Neural cell (in vitro differentiated cells): Measurements from ENCODE around the gene GPX3.

Experiments used
- EP300 ChIP-seq: fragments of 450-650 bp; conservative IDR thresholded peaks from 2 replicates; pipeline ENCODE4 v1.6.1; 2014; ENCODE audit warnings: antibody characterized with exemption, mild to moderate bottlenecking, moderate library complexity; ENCODE audit not compliant: poor library complexity, severe bottlenecking
- EZH2 ChIP-seq: fragments of 200-600, 300-800 bp; shearing (Covaris generic), sonication (generic); IDR thresholded peaks from 2 replicates; pipeline ENCODE4 v1.6.1; 2014; ENCODE audit warnings: antibody characterized with exemption, low read length, borderline replicate concordance, mild to moderate bottlenecking; ENCODE audit not compliant: insufficient read depth, poor library complexity, severe bottlenecking
- MXI1 ChIP-seq: fragments of 450-650 bp; conservative IDR thresholded peaks from 2 replicates; pipeline ENCODE4 v1.6.1; 2014; ENCODE audit warnings: antibody characterized with exemption, mild to moderate bottlenecking; ENCODE audit not compliant: poor library complexity, severe bottlenecking
- POLR2AphosphoS5 ChIP-seq: IDR thresholded peaks from 2 replicates; pipeline ENCODE4 v1.6.1; 2012
- SMC3 ChIP-seq: fragments of 450-650 bp; conservative IDR thresholded peaks from 2 replicates; pipeline ENCODE4 v1.6.1; 2014; ENCODE audit warnings: antibody characterized with exemption, mild to moderate bottlenecking, moderate library complexity; ENCODE audit not compliant: poor library complexity
- TAF1 ChIP-seq: IDR thresholded peaks from 2 replicates; pipeline ENCODE4 v1.6.1; 2012; ENCODE audit warnings: low read depth
- TF ChIP-seq, protein P1 (sequence below): fragments of 450-650 bp; IDR thresholded peaks from 2 replicates; pipeline ENCODE4 v1.5.1; 2014; ENCODE audit warnings: antibody characterized with exemption, mild to moderate bottlenecking, moderate library complexity; ENCODE audit not compliant: poor library complexity, severe bottlenecking

DNA sequence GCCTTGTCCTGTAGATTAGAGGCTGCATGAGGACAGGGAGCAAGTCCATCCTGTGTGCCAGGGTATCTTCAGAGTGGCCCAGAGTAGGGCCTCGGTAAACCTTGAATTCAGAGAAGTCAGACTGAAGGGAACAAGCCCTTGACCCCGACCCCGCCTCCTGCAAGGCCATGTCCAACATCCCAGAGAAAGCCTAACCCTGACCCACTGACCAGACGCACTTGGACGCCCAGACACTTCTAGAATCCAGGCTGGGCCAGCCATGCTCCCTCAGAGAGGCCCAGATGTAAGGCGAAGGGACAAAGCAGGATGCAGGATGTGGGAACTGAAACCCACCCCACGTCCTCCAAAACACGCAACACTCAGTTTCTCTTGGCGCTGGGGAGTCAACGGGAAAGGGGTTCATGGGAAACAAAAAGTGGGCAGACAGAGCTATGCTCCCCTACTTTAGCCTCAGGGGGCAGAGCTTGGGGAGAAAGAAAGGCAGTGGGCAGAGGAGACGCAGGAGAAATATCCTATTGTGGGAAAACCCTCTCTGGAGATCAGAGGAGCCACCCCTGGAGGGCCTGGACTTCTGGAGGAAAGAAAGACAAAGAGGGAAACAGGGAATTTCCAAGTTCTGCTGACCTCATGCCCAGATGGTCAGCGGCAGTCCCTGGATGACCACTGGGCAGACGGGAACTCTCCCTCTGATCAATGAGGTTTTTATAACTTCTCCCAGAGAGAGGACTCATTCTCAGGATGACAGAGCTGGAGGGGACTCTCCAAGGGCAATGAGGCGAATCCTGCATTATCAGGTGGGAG lies 47.4 kb downstream of the GPX3 start:
- no peak for TF ChIP-seq SMC3
- TF ChIP-seq EZH2 = no peak
- no peak for TF ChIP-seq EP300
- TF ChIP-seq, protein P1, sequence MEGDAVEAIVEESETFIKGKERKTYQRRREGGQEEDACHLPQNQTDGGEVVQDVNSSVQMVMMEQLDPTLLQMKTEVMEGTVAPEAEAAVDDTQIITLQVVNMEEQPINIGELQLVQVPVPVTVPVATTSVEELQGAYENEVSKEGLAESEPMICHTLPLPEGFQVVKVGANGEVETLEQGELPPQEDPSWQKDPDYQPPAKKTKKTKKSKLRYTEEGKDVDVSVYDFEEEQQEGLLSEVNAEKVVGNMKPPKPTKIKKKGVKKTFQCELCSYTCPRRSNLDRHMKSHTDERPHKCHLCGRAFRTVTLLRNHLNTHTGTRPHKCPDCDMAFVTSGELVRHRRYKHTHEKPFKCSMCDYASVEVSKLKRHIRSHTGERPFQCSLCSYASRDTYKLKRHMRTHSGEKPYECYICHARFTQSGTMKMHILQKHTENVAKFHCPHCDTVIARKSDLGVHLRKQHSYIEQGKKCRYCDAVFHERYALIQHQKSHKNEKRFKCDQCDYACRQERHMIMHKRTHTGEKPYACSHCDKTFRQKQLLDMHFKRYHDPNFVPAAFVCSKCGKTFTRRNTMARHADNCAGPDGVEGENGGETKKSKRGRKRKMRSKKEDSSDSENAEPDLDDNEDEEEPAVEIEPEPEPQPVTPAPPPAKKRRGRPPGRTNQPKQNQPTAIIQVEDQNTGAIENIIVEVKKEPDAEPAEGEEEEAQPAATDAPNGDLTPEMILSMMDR = no peak
- no peak for TF ChIP-seq POLR2AphosphoS5
- no peak for TF ChIP-seq TAF1
- TF ChIP-seq MXI1 = no peak
